HFF-Myc (cell line): ENCODE measurements around the gene AK5.
A peak's percentile ranks its signal among the peaks of the same experiment; 100 is the strongest.

Experiments used
- DNase-seq: peaks from one replicate; pipeline ENCODE4 v3.0.0-alpha.2; 2011; ENCODE audit warnings: low read depth; ENCODE audit errors: extremely low read depth
- H3K4me3 ChIP-seq: replicated peaks from 2 replicates; pipeline ENCODE4 v1.5.1; 2011; ENCODE audit warnings: low read depth, mild to moderate bottlenecking, control low read depth, low read length
- TF ChIP-seq, protein P1 (sequence below): IDR thresholded peaks from 2 replicates; pipeline ENCODE4 v1.5.1; 2012; ENCODE audit warnings: mild to moderate bottlenecking, low read depth, low read length, control low read depth; ENCODE audit errors: missing control alignments

AK5 gene

DNA sequence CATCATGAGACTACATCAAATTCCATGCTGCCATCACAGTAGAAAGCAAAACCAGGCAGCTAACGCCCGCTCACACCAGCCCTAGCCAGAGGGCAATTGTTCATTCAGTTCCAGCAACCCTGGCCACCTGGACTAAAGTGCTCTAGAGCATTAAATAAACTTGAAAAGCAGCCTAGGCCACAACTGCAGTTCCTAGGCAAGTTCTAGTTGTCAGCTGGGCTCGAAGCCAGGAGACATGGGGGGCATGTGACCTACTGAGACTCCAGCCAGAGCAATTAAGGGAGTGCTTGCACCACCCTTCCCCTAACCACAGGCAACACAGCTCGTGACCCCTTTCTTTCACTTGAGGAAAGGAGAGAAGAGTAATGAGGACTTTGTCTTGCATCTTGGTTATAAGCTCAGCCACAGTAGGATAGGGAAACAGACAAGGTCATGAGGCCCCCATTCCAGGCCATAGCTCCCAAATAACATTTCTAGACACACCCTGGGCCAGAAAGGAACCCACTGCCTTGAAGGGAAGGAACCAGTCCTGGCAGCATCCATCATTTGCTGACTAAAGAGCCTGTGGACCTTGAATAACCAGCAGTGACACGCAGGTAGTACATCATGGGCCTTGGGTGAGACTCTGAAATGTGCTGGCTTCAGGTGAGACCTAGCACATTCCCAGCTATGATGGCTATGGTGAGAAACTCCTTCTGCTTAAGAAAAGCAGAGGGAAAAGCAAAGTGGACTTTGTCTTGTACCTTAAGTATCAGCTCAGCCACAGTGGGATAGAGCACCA, 323.6 kb downstream of the AK5 start:
- peak; percentile 22 for DNase-seq
- H3K4me3 ChIP-seq: no peak overlapping the region
- TF ChIP-seq, protein P1, sequence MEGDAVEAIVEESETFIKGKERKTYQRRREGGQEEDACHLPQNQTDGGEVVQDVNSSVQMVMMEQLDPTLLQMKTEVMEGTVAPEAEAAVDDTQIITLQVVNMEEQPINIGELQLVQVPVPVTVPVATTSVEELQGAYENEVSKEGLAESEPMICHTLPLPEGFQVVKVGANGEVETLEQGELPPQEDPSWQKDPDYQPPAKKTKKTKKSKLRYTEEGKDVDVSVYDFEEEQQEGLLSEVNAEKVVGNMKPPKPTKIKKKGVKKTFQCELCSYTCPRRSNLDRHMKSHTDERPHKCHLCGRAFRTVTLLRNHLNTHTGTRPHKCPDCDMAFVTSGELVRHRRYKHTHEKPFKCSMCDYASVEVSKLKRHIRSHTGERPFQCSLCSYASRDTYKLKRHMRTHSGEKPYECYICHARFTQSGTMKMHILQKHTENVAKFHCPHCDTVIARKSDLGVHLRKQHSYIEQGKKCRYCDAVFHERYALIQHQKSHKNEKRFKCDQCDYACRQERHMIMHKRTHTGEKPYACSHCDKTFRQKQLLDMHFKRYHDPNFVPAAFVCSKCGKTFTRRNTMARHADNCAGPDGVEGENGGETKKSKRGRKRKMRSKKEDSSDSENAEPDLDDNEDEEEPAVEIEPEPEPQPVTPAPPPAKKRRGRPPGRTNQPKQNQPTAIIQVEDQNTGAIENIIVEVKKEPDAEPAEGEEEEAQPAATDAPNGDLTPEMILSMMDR: no peak

DNA sequence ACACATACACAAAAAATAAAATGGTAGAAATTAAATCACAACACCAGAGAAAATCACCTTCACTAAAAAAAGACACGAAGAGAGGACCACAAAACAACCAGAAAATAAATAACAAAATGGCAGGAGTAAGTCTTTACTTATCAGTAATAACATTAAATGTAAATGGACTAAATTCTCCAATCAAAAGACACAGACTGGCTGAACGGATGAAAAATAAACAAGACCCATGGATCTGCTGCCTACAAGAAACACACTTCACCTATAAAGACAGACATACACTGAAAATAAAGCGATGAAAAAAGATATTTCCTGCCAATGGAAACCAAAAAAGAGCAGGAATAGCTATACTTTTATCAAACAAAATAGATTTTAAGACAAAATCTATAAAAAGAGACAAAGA, 327.1 kb downstream of the AK5 start:
- TF ChIP-seq, protein P1: no peak
- no peak for DNase-seq
- no peak overlapping the region for H3K4me3 ChIP-seq
